Measurements from ENCODE around the gene RRBP1.

The RRBP1 gene

GRCh38 chr20:17704589-17705317 is 22.7 kb upstream of the RRBP1 start:
- Histone ChIP-seq H3K4me1 (ENCODE audit: low read length) (no peaks in the 10 kb centered on the region), H4K20me1 (ENCODE audit: insufficient read depth, low read length) (no peaks in the 10 kb centered on the region), H3K4me2 (ENCODE audit: low read length) (no peak overlapping the region), H3K4me3 (ENCODE audit: low read length) (no peak overlapping the region), H3K27ac (ENCODE audit: low read length) (no peak overlapping the region), H3K27me3 (ENCODE audit: low read depth, low read length) (no peaks in the 10 kb centered on the region), H3K36me3 (replicated peaks; ENCODE audit: low read depth, low read length) (no peaks in the 10 kb centered on the region), H3K79me2 (ENCODE audit: low read length) (no peaks in the 10 kb centered on the region), H3K9me3 (ENCODE audit: insufficient read depth, low read length) (no peaks in the 10 kb centered on the region), H2AFZ (ENCODE audit: low read depth, low read length) (no peak overlapping the region), H3K9ac (ENCODE audit: low read length) (no peak overlapping the region)
- TF ChIP-seq, protein P1, sequence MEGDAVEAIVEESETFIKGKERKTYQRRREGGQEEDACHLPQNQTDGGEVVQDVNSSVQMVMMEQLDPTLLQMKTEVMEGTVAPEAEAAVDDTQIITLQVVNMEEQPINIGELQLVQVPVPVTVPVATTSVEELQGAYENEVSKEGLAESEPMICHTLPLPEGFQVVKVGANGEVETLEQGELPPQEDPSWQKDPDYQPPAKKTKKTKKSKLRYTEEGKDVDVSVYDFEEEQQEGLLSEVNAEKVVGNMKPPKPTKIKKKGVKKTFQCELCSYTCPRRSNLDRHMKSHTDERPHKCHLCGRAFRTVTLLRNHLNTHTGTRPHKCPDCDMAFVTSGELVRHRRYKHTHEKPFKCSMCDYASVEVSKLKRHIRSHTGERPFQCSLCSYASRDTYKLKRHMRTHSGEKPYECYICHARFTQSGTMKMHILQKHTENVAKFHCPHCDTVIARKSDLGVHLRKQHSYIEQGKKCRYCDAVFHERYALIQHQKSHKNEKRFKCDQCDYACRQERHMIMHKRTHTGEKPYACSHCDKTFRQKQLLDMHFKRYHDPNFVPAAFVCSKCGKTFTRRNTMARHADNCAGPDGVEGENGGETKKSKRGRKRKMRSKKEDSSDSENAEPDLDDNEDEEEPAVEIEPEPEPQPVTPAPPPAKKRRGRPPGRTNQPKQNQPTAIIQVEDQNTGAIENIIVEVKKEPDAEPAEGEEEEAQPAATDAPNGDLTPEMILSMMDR (IDR thresholded peaks at IDR 0.05; ENCODE audit: low read depth, low read length): no peak
- TF ChIP-seq EZH2phosphoT487 (IDR thresholded peaks at IDR 0.05; ENCODE audit: low read depth): no peak

DNA sequence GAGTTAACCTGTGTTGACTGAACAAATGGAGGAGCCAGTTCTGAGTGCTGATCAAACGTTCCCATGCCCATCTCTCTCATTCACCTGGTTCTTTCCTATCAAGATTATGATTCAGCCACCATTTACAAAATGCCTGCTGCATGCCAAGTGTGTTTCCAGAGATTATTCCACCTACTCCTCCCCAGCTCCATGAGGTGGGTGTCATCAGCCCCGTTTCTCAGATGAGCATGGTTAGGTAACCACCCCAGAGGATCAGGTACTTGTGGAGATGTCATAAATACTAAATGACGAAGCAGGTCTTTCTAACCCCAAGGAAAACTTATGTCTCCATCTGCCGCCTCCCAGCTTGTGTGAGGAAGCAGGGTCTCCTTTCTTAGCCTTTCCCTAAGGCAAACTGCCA is 19.8 kb upstream of the RRBP1 start:
- H3K4me1 ChIP-seq (ENCODE audit: low read length): no peaks in the 10 kb centered on the region
- no peak overlapping the region for H3K4me3 ChIP-seq (ENCODE audit: low read length)
- H2AFZ ChIP-seq (ENCODE audit: low read depth, low read length): no peak overlapping the region
- H3K36me3 ChIP-seq (replicated peaks; ENCODE audit: low read depth, low read length): no peaks in the 10 kb centered on the region
- H3K79me2 ChIP-seq (ENCODE audit: low read length): no peaks in the 10 kb centered on the region
- no peak overlapping the region for H3K4me2 ChIP-seq (ENCODE audit: low read length)
- H3K9ac ChIP-seq (ENCODE audit: low read length): no peak overlapping the region
- H3K27me3 ChIP-seq (ENCODE audit: low read depth, low read length): peaks cover 4% of the 10 kb centered on the region; the same call in 1 of the 2 replicates
- H3K27ac ChIP-seq (ENCODE audit: low read length): no peak overlapping the region
- no peak for TF ChIP-seq EZH2phosphoT487 (IDR thresholded peaks at IDR 0.05; ENCODE audit: low read depth)
- TF ChIP-seq, protein P1 (IDR thresholded peaks at IDR 0.05; ENCODE audit: low read depth, low read length): no peak
- H3K9me3 ChIP-seq (ENCODE audit: insufficient read depth, low read length): no peaks in the 10 kb centered on the region
- H4K20me1 ChIP-seq (ENCODE audit: insufficient read depth, low read length): no peaks in the 10 kb centered on the region

GRCh38 chr20:17700637-17701036 is 18.6 kb upstream of the RRBP1 start:
- no peaks in the 10 kb centered on the region for H4K20me1 ChIP-seq (ENCODE audit: insufficient read depth, low read length)
- H3K27ac ChIP-seq (ENCODE audit: low read length): no peak overlapping the region
- H3K36me3 ChIP-seq (replicated peaks; ENCODE audit: low read depth, low read length): no peaks in the 10 kb centered on the region
- H2AFZ ChIP-seq (ENCODE audit: low read depth, low read length): no peak overlapping the region
- H3K27me3 ChIP-seq (ENCODE audit: low read depth, low read length): peaks cover 4% of the 10 kb centered on the region; the same call in 1 of the 2 replicates
- H3K9me3 ChIP-seq (ENCODE audit: insufficient read depth, low read length): peaks cover 5% of the 10 kb centered on the region; the same call in 1 of the 2 replicates
- no peak overlapping the region for H3K9ac ChIP-seq (ENCODE audit: low read length)
- H3K79me2 ChIP-seq (ENCODE audit: low read length): no peaks in the 10 kb centered on the region
- no peaks in the 10 kb centered on the region for H3K4me1 ChIP-seq (ENCODE audit: low read length)
- H3K4me2 ChIP-seq (ENCODE audit: low read length): no peak overlapping the region
- H3K4me3 ChIP-seq (ENCODE audit: low read length): no peak overlapping the region
- TF ChIP-seq EZH2phosphoT487 (IDR thresholded peaks at IDR 0.05; ENCODE audit: low read depth): no peak
- TF ChIP-seq, protein P1 (IDR thresholded peaks at IDR 0.05; ENCODE audit: low read depth, low read length): no peak

GRCh38 chr20:17699931-17700351 is 17.9 kb upstream of the RRBP1 start, which contains the start of gene BANF2:
Gene BANF2, plus strand, starts transcription at chr20:17699966. Its CDS starts 25,060 bp downstream, at chr20:17725026.
- Histone ChIP-seq H2AFZ (ENCODE audit: low read depth, low read length) (no peak within 1 kb of the TSS), H3K27me3 (ENCODE audit: low read depth, low read length) (peaks cover 4% of the 10 kb centered on the region; the same call in 1 of the 2 replicates), H4K20me1 (ENCODE audit: insufficient read depth, low read length) (no peaks in the 10 kb centered on the region), H3K4me2 (ENCODE audit: low read length) (no peak within 1 kb of the TSS), H3K4me3 (ENCODE audit: low read length) (no peak within 1 kb of the TSS), H3K36me3 (replicated peaks; ENCODE audit: low read depth, low read length) (no peaks in the 10 kb centered on the region), H3K9ac (ENCODE audit: low read length) (no peak within 1 kb of the TSS), H3K27ac (ENCODE audit: low read length) (no peak within 1 kb of the TSS), H3K79me2 (ENCODE audit: low read length) (no peaks in the 10 kb centered on the region), H3K9me3 (ENCODE audit: insufficient read depth, low read length) (peaks cover 5% of the 10 kb centered on the region; the same call in 1 of the 2 replicates), H3K4me1 (ENCODE audit: low read length) (no peaks in the 10 kb centered on the region)
- TF ChIP-seq, protein P1 (IDR thresholded peaks at IDR 0.05; ENCODE audit: low read depth, low read length): no peak
- TF ChIP-seq EZH2phosphoT487 (IDR thresholded peaks at IDR 0.05; ENCODE audit: low read depth): no peak

All from OCI-LY3 (cell line).